GM18858 (cell line): ENCODE results near the gene USF1.

ENCODE experiments used
- ATAC-seq: cut with Tn5 transposase; IDR thresholded peaks from one replicate; pipeline ENCODE4 v1.9.1; 2021; ENCODE audit not compliant: unreplicated experiment

USF1 gene

GRCh38 chr1:161045736-161046604 lies at the start of gene USF1:
Gene USF1 (minus strand): TSS chr1:161045977. CDS start chr1:161043275, 2,702 bp downstream.
- ATAC-seq: peak; percentile 34

- no peak for ATAC-seq
These were observed 49.5 kb upstream of the USF1 start for GRCh38 chr1:161095230-161095629.

- ATAC-seq: no peak
These were observed 48.7 kb upstream of the USF1 start for GRCh38 chr1:161094481-161094880.

GRCh38 chr1:161092621-161093028 lies 46.8 kb upstream of the USF1 start:
- ATAC-seq: no peak

GRCh38 chr1:161091796-161092507 lies 46.2 kb upstream of the USF1 start:
- ATAC-seq: no peak

- no peak for ATAC-seq
These were observed 45.3 kb upstream of the USF1 start for GRCh38 chr1:161091093-161091492.

- no peak for ATAC-seq
These were observed 44.8 kb upstream of the USF1 start for GRCh38 chr1:161090617-161091016.

- ATAC-seq: no peak
These were observed 44.2 kb upstream of the USF1 start for GRCh38 chr1:161089938-161090337.

- ATAC-seq: no peak
These were observed 43.6 kb upstream of the USF1 start, which contains the start of gene NECTIN4 for GRCh38 chr1:161089251-161089924. Gene NECTIN4 (minus strand): TSS chr1:161089558. CDS start chr1:161089296, 262 bp downstream.

GRCh38 chr1:161088587-161089110 lies 42.9 kb upstream of the USF1 start:
- no peak for ATAC-seq

GRCh38 chr1:161086457-161086856 lies 40.7 kb upstream of the USF1 start:
- ATAC-seq: no peak

GRCh38 chr1:161085165-161085564 lies 39.4 kb upstream of the USF1 start:
- ATAC-seq: no peak

GRCh38 chr1:161084597-161084988 lies 38.8 kb upstream of the USF1 start:
- ATAC-seq: no peak

GRCh38 chr1:161083748-161084596 lies 38.2 kb upstream of the USF1 start:
- ATAC-seq: no peak

- ATAC-seq: no peak
These were observed 37.4 kb upstream of the USF1 start for GRCh38 chr1:161082996-161083747.

GRCh38 chr1:161082483-161082882 lies 36.7 kb upstream of the USF1 start:
- no peak for ATAC-seq

- ATAC-seq: no peak
These were observed 35.7 kb upstream of the USF1 start for GRCh38 chr1:161081519-161081918.

GRCh38 chr1:161080441-161081405 lies 34.9 kb upstream of the USF1 start:
- ATAC-seq: no peak
